BE2C (cell line): ENCODE data around the gene GLIS1.

ENCODE experiments used
- DNase-seq: peaks from one replicate; pipeline ENCODE4 v3.0.0-alpha.2; 2020
- H3K27me3 ChIP-seq: fragments of 250-450 bp; sonication (Bioruptor Pico); 2 replicates; pipeline ENCODE4 v1.5.1; 2020; ENCODE audit warnings: mild to moderate bottlenecking
- H3K36me3 ChIP-seq: fragments of 250-450 bp; sonication (Bioruptor Pico); 2 replicates; pipeline ENCODE4 v1.5.1; 2020; ENCODE audit warnings: mild to moderate bottlenecking
- H3K4me1 ChIP-seq: fragments of 250-450 bp; sonication (Bioruptor Pico); 2 replicates; pipeline ENCODE4 v1.5.1; 2020
- H3K4me3 ChIP-seq: 2 replicates; pipeline ENCODE4 v1.5.1; 2011; ENCODE audit warnings: low read depth, low read length
- H3K9me3 ChIP-seq: fragments of 250-450 bp; sonication (Bioruptor Pico); 2 replicates; pipeline ENCODE4 v1.5.1; 2020
- CTCF ChIP-seq: IDR thresholded peaks from 2 replicates; pipeline ENCODE4 v1.5.1; 2012; ENCODE audit warnings: mild to moderate bottlenecking, low read depth, low read length

GLIS1 gene

GRCh38 chr1:53568540-53568939 lies 170.4 kb downstream of the GLIS1 start:
- no peaks in the 10 kb centered on the region for H3K27me3 ChIP-seq
- H3K4me3 ChIP-seq: no peak overlapping the region
- H3K36me3 ChIP-seq: no peaks in the 10 kb centered on the region
- H3K4me1 ChIP-seq: peaks cover 6% of the 10 kb centered on the region
- H3K9me3 ChIP-seq: no peaks in the 10 kb centered on the region
- no peak for DNase-seq
- no peak for TF ChIP-seq CTCF

- no peaks in the 10 kb centered on the region for H3K36me3 ChIP-seq
- no peak for DNase-seq
- peaks cover 3% of the 10 kb centered on the region for H3K4me1 ChIP-seq
- H3K9me3 ChIP-seq: no peaks in the 10 kb centered on the region
- no peak for TF ChIP-seq CTCF
- no peak overlapping the region for H3K4me3 ChIP-seq
- no peaks in the 10 kb centered on the region for H3K27me3 ChIP-seq
These were observed 171.1 kb downstream of the GLIS1 start for GRCh38 chr1:53567851-53568250.

GRCh38 chr1:53567450-53567849 lies 171.5 kb downstream of the GLIS1 start:
- no peak for TF ChIP-seq CTCF
- H3K4me3 ChIP-seq: no peak overlapping the region
- DNase-seq: no peak
- no peaks in the 10 kb centered on the region; the same call in 1 of the 2 replicates for H3K4me1 ChIP-seq
- H3K9me3 ChIP-seq: no peaks in the 10 kb centered on the region
- no peaks in the 10 kb centered on the region for H3K27me3 ChIP-seq
- no peaks in the 10 kb centered on the region for H3K36me3 ChIP-seq

GRCh38 chr1:53563611-53564010 lies 175.4 kb downstream of the GLIS1 start:
- no peak for TF ChIP-seq CTCF
- Histone ChIP-seq H3K36me3 (no peaks in the 10 kb centered on the region), H3K4me1 (no peaks in the 10 kb centered on the region), H3K9me3 (no peaks in the 10 kb centered on the region), H3K27me3 (no peaks in the 10 kb centered on the region), H3K4me3 (no peak overlapping the region)
- no peak for DNase-seq

GRCh38 chr1:53562981-53563379 lies 176.0 kb downstream of the GLIS1 start:
- no peaks in the 10 kb centered on the region for H3K4me1 ChIP-seq
- no peak overlapping the region for H3K4me3 ChIP-seq
- H3K27me3 ChIP-seq: no peaks in the 10 kb centered on the region
- H3K9me3 ChIP-seq: no peaks in the 10 kb centered on the region
- no peaks in the 10 kb centered on the region for H3K36me3 ChIP-seq
- no peak for DNase-seq
- no peak for TF ChIP-seq CTCF

GRCh38 chr1:53562291-53562980 lies 176.5 kb downstream of the GLIS1 start:
- no peaks in the 10 kb centered on the region for H3K4me1 ChIP-seq
- H3K36me3 ChIP-seq: no peaks in the 10 kb centered on the region
- no peak for DNase-seq
- H3K4me3 ChIP-seq: no peak overlapping the region
- TF ChIP-seq CTCF: no peak
- no peaks in the 10 kb centered on the region for H3K27me3 ChIP-seq
- no peaks in the 10 kb centered on the region for H3K9me3 ChIP-seq
